HG03354 (cell line): ENCODE data around the gene RNF175.

Source experiments
- ATAC-seq: cut with Tn5 transposase; IDR thresholded peaks from one replicate; pipeline ENCODE4 v1.9.1; 2021; ENCODE audit warnings: mild to moderate bottlenecking; ENCODE audit not compliant: unreplicated experiment, poor library complexity, severe bottlenecking

The RNF175 gene

DNA sequence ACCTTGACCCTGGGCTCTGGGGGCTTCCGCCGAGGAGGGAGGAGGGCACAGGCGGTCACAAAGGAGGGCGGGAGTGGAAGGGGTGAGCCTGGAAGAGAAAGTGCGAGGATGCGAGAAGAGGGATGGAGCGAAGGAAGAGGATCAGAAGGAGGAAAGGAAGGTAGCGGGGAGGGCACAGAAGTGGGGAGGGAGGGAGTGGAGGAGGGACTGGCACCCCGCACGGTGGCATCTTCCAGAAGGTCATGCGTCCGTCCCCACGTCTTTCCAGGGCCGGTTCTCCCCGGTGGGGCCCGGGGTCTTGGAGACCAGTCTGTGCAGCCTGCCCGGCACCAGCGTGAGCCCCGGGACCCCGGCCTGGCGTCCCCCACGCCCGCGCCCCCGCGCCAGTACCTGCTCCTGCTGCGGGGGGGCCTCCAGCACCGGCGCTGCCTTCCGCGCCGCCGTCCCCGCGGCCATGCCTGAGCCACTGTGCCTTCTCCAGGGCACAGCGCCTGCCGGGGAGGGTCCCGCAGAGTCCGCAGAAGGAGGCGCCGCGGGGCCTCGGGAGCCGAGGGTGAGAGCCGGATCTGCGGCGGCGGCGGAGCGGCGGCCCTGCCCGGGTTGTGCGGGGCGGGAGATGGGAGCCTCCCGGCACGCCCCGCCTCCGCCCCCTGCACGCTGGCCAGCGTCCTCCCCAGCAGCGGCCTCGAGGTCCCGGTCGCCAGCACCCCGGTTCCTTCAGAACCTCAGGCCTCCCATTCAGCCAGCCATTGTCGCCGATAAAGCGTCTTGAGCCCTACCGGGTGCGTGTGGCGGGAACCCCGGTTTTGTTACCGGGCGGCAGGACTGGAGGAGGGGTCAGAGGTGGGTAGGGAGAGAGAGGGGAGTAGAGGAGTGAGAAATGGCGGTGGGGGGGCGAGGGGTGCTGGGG lies at the start of gene RNF175:
TSS of gene RNF175 (minus strand) at position 618 of the 910 bp plus-strand sequence. CDS start at position 456, 162 bp downstream.
- ATAC-seq = no peak

DNA sequence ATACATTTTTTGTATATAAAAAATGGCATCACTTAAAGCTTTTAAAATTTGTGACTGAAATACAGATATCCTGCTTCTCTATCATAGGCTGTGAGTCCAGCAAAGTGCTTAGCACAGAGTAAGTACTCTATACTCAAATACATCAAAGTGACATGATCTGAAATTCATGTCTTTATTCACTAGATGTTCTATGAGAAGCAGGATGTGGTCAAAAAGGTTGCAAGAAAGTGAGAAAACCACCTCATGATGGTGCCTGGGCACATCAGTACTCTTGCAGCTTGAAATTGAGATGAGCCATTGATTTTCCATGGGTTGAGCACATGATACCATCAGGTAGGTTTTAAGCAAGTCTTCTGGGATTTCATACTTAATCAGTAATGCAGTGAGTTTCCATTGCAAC lies 49.5 kb upstream of the RNF175 start:
- ATAC-seq = no peak

DNA sequence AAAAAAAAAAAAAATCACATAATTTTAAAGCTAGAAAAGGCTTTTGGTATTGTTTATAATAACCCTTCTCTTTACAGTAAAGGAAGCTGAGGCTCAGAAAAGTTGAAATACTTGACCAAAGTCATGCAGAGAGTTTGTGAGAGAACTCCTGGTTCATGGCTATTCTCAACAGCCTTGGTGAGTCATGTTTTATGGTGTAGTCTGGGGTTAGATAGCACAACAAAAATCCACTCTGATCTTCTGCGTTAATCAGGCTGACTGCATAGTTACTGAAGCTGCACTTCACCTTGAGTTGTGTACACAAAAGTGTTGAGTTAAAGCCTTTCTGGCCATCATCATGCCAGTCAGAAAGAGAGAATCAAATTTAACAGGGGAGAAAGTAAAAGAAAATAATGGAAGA lies 48.4 kb upstream of the RNF175 start:
- no peak for ATAC-seq

DNA sequence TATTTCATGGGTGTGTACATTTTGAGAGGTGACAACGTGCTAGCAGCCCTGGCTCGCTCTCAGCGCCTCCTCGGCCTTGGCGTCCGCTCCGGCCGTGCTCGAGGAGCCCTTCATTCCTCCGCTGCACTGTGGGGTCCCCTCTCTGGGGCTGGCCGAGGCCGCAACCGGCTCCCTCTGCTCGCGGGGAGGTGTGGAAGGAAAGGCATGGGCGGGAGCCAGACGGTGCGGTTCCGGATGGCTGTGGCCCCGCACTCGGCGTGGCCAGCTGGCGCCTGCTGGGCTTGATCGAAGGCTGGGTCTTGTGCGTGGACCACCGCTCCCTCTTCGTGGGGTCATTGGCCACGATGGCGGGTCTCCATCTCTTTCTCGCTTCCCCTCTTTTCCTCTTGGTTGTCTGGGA lies 46.2 kb upstream of the RNF175 start:
- no peak for ATAC-seq

DNA sequence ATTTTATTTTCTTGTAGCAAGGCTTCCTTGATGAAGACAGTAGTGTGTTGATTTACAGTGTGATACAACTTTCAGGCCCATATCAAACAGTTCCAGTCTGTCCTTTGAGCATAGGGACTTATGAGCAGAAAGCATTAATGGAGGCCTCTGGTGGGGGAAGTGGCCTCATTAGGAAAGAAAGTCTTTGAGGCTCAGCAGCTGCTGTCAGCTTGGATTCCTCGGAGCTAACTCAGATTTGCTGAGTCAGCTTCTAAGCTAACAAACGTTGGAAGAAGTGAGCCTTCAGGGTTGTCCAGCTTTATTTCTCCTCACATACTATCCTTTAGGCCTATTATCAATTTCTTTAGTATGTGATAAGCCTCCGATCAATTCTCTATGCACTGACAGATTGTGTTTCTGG lies 44.9 kb upstream of the RNF175 start:
- no peak for ATAC-seq

DNA sequence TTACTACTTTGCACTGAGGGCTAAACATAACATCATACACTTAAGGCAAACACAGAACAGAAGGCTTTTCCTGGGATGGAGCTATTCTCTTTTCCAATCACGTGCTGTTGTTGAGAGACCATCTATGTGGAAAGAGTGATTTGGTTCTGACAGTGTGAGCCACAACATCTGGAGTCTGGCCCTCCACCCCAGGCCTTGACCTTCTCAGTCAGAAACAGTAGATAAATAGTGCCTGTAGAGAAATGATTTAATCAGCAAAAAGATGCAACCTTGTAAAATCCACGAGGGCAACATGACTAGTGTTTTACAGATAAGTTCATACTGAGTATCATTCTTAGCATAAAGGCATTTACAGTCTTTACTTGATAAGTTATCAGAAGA lies 39.9 kb upstream of the RNF175 start:
- ATAC-seq = no peak

DNA sequence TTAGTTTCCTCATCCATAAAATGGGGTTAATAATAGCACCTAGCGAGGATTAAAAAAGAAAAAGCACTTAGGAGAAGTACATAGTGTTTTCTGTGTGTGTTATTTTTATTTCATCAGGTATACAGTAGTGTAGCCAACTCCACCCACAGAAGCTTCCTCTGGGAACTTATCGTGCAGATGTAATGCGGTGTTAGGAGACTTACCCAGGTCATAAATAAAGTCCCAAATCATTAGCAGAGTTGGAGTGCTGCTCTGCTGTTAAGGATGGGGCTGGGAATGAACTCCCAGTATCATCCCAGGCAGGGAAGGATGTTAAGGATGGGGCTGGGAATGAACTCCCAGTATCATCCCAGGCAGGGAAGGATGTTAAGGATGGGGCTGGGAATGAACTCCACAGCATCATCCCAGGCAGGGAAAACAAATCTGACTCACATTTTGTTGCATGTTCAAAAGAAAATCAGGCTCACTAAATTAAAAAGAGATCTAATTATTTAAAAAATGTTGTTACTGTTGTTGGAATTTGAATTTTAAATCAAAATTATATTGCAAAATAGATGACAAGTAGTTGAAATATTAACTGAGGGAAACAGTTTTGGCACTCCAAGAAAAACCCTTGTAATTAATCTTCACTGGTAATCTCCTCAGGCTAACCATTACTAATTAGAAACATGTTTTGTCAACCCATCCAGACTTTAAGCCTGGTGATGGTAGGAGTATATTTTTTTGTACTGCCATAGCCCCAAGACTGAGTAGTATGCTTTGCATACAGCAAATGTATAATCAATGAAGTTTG lies 39.3 kb upstream of the RNF175 start:
- no peak for ATAC-seq

DNA sequence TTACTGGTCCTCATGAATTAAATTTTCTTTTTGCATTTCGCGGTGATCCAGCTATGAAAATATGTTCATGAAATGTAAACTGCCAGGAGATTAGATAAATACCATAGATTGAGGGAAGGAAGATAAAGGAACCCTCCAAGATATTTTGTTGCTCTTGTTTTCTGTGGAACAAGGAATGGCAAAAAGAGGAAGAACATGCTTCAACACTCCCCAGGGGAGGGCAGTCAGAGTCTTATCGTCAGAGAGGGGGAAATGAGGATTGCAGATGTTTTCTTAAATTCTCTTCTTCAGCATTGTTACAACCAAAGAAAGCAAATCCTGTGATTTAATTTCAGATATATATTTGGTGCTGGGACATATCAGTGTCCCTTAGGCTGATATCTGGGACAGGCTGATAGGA lies 38.6 kb upstream of the RNF175 start:
- ATAC-seq = no peak

DNA sequence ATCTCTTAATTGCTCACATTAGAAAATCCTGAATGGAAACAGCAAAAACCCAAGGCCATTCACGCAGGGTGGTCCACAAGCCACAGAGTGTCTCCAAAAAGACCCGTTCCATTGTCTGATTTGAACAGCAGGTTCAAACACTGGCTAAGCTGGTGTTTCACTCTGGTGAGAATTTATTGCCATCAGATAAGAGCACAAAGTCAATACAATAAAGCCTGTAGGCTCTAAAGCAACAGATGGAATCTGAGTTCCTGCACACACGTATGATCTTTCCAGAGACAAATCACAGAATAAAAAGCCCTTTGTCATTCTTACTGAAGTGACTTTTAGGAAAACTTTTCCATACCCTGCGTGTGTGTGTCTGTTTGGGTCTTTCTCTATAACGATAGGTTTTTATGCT lies 34.2 kb upstream of the RNF175 start:
- ATAC-seq = no peak

DNA sequence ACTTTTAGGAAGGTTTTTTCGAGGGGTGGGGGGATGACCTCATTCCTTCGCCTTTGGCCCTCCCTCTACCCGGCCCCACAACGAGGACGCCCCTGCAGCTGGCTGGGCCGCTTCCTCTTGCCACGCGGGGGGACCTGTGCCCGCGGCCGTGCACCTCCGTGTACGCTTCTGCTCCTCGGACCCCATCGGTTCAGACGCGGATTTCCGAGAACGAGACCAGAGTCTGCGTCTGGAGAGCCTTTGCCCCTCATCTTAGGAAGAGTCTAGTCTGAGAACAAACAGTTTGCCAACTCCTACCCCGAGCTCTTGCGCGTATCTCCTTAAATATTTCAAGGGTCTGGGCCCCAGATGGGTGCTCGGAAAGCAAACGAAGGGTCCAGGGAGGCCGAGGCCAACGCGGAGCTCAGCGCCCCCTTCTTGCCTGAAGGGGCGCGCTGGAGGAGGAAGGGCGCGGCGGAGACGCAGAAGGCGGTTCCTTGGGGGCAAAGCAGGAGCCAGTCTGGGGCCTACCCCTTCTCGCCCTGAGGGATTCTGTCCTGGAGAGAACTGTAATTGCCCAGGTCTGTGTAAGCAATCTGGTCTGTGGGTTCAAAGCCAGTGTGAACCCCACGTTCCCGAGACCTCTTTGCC lies 32.9 kb upstream of the RNF175 start:
- no peak for ATAC-seq

DNA sequence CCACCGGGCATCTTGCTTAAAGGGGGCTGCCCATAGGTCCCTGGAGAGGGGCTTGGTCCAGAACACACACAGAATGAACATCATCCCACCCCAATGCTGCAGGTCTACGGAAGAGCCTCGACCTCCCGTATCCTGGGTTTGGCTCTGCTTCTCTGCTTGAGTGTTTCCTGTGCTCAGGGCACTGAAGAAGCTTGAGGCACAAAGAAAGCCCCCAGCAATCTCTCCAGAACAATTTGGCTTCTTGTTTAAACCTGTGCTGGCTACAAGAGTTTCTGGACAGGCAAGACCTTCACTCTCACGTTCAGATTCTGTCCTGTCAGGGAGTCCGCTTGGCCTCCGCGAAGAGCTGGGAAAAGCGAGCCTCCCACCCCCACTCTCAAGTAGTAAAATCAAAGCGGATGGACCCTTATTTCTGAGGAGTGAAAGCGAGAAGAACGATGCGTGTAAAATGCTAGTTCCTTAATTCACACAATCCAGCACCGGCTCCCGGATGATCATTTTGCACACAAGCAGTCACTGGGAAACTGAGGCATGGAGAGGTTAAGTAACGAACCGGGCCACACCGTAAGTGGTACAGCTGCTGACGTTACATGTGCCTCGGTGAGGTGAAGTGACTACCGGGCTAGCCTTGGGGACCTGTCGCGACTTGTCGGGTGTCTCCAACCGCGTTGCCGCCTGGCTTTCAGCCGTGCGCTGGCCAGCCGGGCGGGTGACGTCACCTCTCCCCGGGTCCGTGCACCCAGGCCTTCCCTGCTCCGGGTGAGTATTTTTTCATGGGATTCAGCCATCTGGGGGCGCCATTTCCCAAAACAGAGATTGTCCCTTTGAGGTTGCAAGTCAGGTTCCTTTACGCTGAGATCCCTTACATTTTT lies 32.2 kb upstream of the RNF175 start:
- no peak for ATAC-seq

DNA sequence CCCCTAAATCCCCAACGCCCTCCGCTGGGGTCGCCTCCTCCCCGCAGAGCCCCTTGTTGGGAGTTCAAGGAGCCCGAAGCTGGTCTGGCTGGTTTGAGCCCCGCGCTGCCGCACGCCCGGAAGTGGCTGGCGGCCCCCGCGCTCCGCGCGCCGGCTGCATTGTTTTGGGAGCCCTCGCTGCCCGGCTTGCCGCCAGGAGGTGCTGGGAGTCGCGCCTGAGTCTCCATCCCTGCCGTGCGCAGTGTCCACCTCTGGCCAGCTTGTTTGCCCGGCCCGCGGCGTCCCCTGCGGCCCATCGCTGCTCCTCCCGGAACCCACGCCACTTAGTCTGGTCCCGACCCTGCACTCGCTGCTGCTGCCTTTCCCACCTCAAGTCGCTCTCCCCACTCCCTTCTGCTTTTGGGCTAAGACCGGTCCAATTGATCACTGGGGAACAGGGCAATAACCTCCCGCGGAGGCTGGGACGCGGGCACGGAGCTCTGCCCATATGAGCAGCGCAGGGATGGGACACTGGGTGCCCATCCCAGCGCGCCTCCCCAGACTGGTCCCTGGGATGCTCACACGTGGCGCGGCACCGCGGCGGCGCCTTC lies 31.2 kb upstream of the RNF175 start:
- no peak for ATAC-seq

DNA sequence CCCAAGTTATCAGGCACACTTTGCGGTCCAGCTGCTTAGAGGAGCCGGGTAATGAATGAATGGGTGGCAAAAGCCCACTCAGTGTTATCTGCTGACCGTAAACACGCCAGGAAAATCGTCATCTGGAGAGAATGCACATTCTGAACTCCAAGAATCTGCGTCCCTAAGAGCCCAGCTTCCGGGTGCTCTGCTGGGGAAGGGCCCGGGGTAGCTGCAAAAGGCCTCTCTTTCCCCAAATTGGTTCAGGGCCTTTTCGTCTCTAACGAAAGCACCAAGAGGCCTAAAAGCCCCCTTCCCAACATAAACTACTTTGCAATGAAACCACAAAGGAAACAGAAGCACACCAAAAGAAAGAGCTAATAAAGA lies 30.7 kb upstream of the RNF175 start:
- ATAC-seq = no peak

DNA sequence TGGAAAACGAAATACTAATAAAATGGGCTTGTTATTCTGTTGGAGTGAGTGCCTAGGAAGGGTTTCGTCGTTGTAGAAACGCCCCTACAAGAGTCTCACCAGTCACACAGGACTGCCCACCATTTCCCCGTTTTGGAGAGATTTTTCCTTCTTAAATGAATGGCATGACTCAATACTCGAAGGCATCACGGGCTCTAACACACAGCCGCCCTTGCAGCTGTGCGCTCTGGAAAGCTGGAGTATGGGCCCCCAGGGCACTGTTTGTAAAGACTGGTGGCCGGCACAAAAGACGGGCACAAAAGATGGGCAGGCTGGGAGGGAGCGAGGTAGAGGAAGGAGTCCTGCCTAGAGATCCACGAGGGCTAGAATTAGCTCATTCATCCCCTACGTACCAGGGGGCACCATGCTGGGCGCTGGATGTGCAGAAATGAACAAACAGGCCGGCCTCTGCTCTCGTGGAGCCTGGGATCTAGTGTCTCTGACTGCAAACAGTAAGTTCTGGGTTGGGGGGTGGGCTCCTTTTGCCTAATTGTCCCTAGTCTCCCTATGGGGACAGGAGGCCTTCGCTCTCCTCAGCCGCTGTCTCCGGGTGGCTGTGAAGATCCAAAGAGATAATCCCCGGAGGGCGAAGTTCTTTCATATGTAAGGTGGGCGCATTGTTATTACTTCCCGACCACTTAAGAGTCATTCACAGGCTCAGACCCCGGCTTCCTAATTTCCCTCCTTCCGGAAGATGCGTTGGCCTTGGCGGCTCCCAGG lies 30.1 kb upstream of the RNF175 start:
- no peak for ATAC-seq

DNA sequence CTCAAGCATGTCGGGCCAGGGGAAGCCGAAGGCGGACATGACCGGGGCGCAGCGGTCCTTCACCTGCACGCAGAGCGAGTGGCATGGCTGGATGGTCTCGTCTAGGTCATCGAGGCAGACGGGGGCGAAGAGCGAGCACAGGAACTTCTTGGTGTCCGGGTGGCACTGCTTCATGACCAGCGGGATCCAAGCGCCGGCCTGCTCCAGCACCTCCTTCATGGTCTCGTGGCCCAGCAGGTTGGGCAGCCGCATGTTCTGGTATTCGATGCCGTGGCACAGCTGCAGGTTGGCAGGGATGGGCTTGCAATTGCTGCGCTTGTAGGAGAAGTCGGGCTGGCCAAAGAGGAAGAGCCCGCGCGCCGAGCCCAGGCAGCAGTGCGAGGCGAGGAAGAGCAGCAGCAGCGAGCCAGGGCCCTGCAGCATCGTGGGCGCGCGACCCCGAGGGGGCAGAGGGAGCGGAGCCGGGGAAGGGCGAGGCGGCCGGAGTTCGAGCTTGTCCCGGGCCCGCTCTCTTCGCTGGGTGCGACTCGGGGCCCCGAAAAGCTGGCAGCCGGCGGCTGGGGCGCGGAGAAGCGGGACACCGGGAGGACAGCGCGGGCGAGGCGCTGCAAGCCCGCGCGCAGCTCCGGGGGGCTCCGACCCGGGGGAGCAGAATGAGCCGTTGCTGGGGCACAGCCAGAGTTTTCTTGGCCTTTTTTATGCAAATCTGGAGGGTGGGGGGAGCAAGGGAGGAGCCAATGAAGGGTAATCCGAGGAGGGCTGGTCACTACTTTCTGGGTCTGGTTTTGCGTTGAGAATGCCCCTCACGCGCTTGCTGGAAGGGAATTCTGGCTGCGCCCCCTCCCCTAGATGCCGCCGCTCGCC lies 28.8 kb upstream of the RNF175 start, which contains the start of gene SFRP2:
TSS of gene SFRP2 (minus strand) at position 671 of the 864 bp plus-strand sequence. CDS start at position 423, 248 bp downstream.
- no peak for ATAC-seq

DNA sequence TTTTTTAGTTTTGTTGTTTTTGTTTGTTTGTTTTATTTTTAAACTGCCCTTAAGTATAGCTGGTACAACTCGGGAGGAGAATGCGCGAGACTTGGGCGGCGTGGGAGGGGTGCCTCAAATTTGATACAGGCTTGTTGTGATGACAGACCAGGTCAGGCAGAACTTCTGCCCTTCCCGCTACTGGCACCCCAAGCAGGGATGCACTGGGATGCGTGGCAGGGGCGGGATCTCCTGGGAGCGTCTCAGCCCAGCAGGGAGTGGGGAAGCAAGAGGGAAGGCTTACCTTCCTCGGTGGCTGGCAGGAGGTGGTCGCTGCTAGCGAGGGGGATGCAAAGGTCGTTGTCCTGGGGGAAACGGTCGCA lies 28.2 kb upstream of the RNF175 start:
- ATAC-seq = no peak

DNA sequence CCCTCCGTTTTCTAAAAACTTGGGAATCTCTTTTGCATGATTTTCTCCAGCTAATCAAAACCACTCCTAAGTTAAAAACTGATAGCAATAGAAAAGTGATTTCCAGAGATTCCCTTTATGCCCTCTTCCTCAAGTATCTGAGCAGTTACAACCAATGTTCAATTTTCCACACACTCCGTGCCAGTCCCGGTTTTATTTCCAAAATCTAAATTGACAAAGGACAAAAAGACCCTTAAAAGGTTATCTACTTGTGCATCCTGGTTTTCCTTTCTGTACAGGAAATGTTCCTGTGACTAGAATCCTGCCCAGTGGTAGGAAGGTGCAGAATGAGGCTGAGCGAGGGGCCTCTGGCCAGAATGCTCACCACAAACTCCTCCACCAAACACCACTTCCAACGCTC lies 27.8 kb upstream of the RNF175 start:
- ATAC-seq = no peak
